Nucleus accumbens (tissue), 56 donors: ENCODE data around the gene SLC39A3.
A peak's percentile ranks its signal among the peaks of the same experiment; 100 is the strongest.

ENCODE experiments used
- DNase-seq, 56 donors: peaks; one replicate each; lab custom pipeline; 2025; lab: John Stamatoyannopoulos, UW

Gene SLC39A3

DNA sequence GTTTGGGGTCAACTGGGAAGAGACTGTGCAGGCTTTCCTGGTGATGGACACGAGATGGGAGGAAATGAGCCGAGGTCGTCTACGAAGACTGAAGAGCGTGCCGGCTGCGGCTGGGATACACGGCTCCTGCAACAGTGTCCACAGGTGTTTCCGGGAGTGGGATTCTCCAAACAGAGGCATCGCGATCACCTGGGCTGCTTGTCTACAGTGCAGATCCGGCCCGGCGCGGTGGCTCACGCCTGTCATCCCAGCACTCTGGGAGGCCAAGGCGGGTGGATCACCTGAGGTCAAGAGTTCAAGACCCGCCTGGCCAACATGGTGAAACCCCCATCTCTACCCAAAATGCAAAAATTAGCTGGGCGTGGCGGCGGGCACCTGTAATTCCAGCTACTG is 11.6 kb upstream of the SLC39A3 start:
- DNase-seq: peak in 1 of 56 donors; percentile 31

DNA sequence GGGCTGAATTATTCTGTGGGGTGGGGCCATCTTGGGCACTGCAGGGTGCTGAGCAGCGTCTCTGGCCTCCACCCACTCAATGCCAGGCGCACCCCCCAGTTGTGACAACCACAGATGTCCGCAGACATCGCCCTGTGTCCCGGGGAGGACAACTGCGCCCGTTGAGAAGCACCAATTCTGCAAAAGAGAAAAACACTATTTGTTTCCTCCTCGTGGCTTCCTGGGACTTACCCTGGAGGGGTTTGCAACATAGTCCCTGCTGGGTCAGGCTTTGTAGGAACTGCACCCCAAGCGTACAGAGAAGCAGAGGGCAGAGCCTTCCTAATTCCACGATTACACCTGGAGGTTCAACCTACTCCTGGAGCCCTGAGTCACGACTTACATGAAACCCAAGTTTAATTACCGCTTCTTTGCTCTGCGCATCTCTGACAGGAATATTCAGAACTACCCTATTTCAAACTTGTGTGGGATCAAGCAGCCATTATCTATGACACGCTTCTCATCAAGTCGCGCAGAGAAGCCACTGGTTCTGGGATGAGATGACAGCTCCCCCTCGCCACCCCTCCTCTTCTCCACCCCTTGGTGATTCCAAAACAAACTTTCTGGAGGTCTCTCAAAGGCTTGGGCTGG is 11.1 kb upstream of the SLC39A3 start:
- peak in 23 of 56 donors; percentile 9 to 69 (median 36) for DNase-seq

DNA sequence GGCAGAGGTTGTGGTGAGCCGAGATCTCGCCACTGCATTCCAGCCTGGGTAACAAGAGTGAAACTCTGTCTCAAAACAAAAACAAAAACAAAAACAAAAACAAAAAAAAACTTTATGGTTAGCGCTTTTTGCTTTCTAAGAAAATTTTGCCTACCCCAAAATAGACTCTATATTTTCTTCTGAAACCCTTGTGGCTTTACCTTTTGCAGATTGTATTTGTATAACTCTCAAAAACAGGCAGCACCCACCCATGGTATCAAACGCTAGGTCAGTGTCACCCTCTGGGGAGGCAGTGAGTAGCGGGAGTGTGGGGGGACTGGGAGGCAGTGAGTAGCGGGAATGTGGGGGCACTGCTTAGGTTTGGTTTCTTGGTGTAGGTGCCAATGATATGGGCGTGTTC is 7.5 kb upstream of the SLC39A3 start:
- DNase-seq: no peak

DNA sequence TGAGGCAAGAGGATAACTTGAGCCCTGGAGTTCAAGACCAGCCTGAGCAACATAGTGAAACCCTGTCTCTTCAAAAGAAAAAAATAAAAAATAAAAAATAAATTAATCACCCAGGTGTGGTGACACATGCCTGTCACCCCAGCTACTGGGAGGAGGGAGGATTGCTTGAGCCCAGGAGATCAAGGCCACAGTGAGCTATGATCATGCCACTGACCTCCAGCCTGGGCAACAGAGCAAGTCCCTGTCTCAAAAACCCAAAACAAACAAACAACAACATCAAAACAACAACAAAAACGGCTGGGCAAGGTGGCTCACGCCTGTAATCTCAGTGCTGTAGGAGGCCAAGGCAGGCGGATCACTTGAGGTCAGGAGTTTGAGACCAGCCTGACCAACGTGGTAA is 4.3 kb upstream of the SLC39A3 start:
- DNase-seq: no peak

DNA sequence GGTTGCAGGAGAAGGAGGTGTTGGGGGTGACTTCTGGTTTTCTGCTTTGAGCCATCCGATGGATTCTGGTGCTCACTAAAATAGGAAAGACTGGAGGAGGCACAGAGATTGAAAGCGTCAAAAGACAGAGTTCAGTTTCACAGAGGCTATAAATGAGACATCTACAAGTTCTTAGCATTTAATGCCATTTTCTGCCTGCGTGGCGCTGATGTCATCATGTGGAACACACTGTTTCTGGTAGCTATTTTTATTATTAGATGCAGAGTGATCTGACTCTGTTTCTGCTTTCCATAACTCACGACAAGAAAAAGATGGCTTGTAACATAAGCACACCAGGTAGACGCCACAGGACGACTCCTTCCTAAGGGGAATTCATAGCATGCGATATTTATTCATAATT is 3.3 kb upstream of the SLC39A3 start:
- DNase-seq: peak in 22 of 56 donors; percentile 4 to 72 (median 32)

DNA sequence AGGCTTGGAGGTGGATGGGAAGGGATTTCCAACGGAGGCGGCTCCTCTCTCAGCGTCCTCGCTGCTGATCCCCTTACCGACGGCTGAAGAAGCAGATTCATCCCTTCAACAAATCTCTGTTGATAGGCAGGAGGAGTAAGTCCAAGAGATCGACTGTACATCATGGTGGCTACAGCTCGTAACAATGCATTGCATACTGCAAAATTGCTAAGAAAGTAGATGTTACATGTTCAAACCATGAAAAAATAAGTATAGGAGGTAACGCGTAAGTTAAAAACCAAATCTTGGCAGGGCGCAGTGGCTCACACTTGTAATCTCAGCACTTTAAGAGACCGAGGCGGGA is 468 bp upstream of the SLC39A3 start:
- DNase-seq: no peak

DNA sequence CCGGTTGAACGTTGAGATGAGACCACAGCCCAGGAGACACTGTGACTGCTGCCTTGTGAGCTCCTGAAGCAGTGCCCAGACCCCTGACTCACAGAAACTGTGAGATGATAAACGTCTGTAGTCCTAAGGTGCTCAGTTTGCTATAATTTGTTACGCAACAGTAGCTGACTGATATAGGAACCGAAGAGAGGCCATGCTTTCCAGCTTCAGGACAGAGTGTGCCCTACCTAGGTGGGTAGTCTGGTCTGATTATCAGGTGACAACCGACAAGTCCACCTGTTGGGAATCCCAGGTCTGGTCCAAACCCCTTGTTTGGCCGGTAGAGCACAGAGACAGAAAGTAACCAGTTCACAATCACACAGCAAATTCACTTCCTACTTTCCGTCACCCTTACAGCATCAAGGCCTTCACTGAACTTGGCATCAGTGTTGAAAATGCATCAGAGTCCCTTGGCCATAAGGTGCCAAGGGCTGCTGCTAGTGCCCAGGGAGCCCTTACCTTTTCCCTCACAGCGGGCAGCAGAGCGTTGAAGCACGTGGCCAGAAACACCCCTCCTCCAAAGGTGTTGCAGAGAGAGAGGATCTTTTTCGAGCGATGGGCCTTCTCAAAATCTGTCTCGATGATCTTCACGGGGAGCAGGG is 3.1 kb downstream of the SLC39A3 start:
- DNase-seq: no peak

DNA sequence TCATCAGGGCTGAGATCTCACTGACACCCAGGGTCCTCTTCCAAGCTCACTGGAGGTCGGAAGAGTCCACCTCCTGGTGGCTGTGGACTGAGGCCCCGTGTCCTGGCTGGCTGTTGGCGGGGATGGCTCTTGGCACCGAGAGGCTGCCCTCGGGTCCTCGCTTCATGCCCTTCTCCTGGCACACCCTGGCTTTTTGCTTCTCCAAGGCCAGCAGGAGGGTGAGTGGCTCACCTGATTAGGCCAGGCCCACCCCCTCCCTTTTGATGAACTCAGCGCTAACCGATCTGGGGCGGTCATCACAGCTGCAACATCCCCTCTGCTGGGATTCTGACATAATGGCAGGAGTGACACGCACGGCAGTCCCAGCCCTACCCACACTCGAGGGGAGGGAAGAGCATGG is 4.4 kb downstream of the SLC39A3 start:
- no peak for DNase-seq

DNA sequence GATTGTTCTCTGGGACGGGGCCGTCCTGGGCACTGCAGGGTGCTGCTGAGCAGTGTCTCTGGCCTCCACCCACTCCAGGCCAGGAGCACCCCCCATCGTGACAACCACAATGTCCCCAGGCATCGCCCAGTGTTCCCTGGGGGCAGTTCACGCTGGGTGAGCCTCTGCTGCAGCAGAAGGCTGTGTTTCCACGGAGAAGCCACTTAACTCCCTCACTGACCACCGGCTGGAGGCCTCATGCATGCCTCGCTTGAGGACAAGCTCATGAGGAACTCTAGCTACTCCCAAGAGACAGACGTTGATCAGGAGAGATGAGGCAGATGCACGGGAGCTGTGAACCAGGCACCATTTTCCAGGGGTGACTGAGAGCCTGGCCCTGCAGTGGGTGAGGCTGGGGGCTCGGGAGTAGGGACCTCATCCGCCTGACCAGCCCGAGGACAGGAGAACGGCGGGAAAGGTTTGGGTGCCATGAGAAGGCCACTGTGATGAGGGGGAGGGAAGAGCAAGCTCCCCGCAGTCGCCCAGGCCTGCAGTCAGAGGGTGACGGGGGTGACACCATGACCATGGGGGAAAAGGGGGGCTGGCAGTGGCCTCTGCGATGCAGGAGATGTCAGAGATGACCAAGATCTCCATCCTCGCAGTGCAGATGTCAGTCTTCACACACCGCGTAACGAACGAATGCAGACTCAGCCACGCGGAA is 5.1 kb downstream of the SLC39A3 start:
- DNase-seq: no peak

DNA sequence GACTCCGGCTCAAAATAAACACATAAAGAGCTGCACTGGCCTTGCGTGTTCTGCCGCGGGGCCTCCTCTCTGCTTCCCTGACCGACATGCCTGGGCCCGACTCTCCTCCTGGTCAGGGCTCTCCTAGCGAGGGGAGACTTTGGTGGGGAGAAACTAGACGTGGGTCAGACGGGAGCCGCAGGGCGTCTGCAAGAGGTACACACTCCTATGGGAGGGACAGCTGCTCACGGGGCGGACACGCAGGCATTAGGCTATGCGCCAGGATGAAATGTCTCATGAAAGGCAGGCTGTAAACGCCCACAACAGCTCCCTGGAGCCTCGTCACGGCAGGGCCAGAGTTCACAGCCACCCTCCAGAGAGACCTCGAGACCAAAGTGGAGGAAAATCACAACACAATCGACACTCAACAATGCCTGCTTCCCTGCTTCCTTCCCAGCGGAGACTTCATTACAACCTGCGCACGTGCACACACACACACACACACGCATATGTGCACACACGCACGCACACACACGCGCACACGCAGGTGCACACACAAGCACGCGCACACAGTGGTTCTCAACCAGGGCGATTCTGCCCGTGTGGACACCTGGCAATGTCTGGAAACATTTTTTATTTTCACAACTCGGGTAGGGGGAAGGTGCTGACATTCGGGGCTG is 5.8 kb downstream of the SLC39A3 start:
- DNase-seq: no peak

DNA sequence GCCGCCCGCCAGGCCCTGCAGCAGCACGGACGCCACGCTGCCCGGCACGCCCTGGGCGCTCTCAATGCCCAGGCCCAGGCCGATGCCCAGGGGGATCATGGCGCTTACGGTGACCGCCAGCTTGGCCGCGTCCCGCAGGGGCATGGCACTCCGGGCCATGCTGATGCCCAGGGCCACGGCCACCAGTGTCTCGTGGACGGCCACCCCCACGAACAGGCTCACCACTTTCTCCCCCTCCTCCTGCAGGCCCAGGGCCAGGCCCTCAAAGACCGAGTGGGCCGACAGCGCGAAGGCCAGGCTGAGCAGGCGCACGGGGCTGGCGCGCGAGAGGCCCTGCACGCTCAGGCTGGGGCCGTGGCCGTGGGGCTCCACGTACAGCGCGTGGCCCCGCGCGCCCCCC is 6.9 kb downstream of the SLC39A3 start:
- no peak for DNase-seq

DNA sequence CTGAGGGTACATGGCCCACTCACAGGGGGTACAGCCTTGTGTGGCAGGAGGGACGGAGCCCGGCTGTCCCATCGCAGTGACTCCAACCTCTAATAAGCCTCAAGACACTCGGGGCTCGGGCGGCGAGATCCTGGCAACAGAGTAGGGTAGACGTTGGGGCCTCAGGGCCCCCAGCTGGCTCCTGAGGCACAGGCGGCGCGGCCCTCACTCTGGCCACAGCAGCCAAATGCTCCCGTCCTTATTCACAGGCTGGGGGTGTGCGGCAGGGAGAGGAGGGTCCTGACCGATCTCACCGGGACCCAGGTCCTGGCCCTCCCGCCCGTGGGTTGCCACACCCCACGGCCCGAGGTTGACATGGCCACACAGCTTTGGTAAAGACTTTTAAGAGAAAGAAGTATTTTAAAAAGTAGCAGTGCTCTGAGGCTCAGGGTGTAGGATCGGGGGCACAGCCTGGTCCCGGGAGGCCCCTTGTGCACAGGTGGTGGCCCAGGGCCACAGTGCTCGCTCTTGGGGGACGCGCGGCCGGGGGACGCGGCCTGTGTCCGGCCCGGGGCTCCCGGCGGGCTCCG is 7.6 kb downstream of the SLC39A3 start:
- no peak for DNase-seq

DNA sequence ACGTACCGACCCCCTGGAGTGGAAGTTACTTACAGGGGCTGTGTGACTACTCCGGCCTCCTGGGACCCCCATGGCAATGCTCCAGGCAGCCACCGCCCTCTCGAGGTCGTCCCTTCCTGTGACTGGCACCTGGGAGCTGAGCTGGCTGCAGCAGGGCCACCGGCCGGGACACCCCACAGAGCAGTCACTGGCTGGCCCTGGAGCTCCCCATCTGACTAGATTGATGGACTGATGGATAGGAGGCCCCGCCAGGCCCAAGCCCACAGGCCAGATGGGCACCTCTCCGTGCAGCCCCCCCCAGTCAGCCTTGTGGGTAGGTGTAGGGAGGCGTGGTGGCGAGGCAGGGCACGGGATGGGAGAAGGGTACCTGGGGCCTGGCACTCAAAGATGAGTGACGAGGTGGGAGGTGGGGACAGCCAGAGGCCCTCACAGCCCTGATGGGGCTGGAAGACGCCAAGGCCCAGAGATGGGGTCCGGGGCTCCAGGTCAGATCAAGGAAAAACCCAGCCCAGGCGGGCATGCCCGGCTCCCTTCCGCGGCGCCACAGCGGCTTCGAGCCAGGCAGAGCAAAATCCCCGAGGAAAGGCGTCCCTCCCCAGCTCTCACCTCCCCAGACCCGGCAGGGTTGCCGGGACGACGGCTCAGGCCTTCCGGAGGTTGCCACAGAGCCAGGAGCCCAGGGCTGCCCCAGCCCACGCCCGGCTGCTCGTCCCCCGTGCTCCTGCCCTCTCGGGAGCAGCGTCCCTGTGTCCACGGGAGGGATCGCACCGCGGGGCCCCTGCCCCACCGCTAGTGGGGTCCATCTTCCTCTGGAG is 8.4 kb downstream of the SLC39A3 start:
- no peak for DNase-seq

DNA sequence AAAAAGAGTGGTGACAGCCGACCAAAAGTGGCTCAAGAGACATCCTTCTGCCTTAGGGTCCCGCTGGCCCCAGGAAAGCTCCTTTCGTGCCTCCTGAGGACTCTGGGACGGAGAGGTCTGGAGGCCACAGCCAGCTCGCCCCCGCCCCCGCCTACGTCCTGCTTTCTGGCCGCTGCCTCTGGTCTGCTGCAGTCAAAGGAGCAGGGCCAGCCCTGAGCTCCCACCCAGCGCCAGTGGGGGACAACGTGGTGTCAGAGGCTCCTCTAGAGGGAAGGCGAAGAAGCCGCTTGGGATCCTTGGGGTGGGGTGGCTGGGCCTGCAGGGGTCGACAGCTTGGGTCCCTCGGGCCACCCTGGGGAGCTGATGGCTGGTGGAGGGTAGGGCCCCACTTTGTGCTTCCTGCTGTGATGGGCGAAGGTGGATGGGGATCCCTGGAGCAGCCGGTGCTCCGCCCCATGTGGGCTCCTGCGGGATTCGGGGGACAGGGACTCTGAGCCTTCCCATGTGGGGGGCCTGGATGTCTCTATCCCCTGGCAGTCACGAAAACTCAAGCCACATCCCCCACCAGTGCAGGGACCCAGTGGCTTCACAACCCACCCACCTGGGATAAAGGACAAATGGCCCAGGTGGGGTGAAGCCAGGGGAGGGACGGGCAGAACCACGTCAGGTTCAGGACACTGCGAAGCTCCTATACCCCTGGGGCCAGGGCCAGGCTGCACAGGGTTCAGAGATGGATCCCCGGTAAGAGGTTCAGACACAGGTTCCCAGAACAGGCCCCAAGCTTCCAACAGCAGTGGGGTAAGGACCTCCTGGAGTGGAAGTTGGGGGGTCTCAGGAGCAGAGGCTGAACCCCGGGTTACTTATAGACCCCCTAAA is 9.6 kb downstream of the SLC39A3 start:
- no peak for DNase-seq

DNA sequence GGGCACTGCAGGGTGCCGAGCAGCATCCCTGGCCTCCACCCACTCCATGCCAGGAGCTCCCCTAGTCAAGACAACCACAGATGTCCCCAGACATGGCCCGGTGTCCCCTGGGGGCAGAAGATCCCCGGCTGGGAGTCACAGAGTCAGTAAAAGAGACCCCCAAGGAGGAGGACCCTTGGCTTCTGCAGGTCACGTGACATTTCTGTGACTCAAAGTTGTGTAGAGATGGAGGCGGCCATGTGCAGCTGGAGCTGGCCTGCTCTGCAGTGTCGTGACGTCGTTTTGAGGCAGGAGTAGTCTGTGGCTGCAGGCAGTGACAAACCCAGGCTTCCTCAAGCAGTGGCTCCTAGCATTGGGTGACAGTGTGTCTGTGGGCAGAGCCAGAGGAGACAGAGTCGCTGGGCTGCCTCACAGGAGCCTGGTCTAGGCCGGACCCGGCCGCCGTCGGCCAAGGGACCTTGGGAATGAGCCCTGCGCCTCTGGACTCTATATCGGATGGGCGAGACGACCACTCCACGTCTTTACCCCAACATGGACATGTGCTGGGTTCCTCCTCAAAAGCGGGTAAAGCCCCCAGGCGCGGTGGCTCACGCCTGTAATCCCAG is 10.9 kb downstream of the SLC39A3 start:
- no peak for DNase-seq

DNA sequence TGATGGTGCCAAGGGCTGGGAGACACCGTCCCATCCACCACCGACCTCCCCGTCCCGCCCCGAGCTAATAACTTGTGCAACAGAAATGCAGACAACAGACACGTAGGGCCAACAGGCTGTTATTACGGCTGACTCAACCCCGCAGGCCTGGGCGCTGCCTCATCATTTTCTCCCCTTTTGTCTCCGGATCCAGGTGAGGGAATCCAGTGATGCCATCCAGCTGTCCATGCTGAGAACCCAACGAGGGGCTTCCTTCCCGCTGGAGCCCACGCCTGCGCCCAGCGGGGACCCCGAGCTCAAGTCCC is 12.2 kb downstream of the SLC39A3 start:
- no peak for DNase-seq

DNA sequence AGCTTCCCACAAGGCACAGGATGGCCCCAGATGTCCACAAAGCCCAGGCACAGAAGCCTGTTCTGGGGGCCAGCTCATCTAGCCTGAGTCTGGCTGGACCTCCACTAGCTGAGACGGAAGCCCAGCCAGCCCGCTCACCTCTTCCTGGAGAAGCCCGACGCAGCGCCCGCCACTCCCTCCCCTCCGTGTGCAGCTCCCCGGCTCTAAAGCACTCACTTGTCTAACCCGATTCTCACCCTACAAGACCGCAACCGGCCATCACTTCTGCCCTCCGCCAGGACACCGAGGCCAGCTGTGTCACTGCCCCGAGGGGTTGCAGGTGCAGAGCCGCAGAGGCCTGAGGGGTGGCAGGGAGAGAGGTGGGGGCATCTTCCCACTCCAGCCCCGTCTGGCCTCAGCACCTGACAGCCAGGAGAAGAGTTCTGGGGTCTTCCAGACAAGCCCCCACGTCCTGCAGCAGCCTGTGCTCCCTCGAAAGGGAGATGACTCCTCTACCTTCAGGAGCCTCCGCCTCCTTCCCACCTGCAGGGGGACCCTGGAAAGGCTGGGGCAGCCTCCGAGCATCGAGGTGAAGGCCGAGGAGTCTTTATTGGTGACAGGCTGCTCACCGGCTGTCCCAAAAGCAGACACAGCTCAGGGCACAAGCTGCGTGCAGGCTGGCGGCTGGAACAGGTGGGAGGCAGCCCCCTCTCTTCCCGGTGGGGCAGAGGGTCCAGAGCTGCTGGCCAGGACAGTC is 12.7 kb downstream of the SLC39A3 start:
- DNase-seq: no peak

DNA sequence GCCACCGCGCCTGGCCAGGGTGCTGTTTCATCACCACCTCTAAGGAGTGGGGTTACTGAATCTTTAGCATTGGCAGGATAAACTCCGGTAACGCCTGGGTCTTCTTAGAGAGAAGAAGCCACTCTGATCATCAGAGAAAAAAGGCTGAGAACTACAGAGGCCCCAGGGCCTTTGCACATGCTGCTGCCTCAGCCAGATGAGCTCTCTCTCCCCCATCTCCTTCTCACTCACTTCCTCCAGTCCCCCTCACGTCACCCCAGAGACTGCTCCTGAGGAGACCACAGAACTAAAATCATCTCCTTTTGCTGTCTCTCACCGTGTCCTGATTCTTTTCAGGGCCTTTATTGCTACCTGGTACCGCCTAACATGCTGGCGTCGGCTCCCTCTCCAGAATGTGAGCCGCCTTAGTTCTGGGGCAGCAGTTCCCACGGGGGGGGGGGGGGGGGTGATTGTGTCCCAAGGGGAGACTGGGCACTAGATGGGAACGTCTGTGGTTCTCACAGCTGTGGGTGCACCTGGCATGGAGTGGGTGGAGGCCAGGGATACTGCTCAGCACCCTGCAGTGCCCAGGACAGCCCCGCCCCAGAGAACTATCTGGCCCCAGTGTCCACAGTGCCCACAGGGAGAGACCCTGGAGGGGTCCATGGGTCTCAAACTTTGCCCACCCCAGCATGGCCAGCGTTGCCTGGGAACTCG is 13.5 kb downstream of the SLC39A3 start:
- no peak for DNase-seq
